ENCODE results near the gene RASA3. TPM values are rescaled to one million over a fixed set of nuclear protein-coding genes. Genes with fewer than 3 reads are reported as not detected.
"Not testable (repeated sequence)": the region's sequence is repeated elsewhere in the genome, so short reads cannot be mapped to it uniquely, and the experiment has no call there.

The RASA3 gene
- total RNA-seq, 1 donor from 2014 or later, result 9.3 TPM

DNA sequence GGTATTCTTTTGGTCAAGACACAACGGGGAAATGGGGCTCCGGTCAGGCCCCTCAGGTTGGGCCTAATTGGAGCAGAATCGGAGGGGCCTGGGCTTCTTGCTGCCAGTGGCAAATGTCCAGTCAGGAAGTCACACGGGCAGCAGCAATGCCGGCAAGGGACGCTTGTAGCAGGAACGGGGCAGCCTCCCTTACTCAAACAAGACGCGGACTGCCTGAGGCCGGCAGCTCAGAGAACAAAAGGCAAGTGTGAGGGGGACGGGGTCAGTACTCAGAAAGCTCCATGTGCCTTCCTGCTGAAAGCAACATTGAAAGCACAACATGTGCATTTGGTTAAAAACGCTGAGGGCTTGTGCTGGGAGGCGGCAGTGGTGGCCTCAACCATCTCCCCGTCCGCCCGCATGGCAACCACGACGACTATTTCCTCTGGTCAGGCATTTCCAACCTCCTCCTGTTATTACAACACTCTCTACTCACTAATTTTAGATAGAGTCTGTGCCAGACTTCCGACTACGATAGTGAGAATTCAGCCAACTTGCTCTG, 20.5 kb upstream of the RASA3 start:
- no peak for DNase-seq (ENCODE audit: extremely low spot score, unreplicated experiment)

DNA sequence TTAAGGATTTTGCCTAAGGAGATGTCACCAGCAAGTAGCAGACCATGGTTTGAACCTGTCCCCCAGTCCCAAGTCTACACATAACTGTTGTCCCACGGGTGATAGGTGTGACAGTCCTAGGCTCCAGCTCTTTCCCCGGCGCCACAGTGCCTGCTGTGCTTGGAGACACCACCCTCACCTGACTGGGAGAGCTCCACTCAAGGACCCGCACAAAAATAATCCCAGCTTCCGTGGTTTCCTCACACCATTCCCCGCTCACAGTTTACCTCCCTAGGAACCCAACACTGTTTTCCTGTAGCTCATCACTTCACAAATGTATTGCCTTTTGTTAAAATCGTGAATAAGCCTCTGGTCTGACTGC, 19.8 kb upstream of the RASA3 start:
- H3K4me3 Mint-ChIP-seq, result no peak overlapping the region
- peaks cover 24% of the 10 kb centered on the region for H3K27me3 Mint-ChIP-seq
- no peak for DNase-seq (ENCODE audit: extremely low spot score, unreplicated experiment)
- H3K27ac Mint-ChIP-seq, result no peak overlapping the region
- H3K36me3 Mint-ChIP-seq, result no peaks in the 10 kb centered on the region
- H3K9me3 Mint-ChIP-seq, result peaks cover 6% of the 10 kb centered on the region
- peaks cover 16% of the 10 kb centered on the region for H3K4me1 Mint-ChIP-seq (ENCODE audit: unreplicated experiment)
- TF ChIP-seq, protein P1, sequence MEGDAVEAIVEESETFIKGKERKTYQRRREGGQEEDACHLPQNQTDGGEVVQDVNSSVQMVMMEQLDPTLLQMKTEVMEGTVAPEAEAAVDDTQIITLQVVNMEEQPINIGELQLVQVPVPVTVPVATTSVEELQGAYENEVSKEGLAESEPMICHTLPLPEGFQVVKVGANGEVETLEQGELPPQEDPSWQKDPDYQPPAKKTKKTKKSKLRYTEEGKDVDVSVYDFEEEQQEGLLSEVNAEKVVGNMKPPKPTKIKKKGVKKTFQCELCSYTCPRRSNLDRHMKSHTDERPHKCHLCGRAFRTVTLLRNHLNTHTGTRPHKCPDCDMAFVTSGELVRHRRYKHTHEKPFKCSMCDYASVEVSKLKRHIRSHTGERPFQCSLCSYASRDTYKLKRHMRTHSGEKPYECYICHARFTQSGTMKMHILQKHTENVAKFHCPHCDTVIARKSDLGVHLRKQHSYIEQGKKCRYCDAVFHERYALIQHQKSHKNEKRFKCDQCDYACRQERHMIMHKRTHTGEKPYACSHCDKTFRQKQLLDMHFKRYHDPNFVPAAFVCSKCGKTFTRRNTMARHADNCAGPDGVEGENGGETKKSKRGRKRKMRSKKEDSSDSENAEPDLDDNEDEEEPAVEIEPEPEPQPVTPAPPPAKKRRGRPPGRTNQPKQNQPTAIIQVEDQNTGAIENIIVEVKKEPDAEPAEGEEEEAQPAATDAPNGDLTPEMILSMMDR (conservative IDR thresholded peaks at IDR 0.05), result no peak

More for the DNA sequence above, 20.5 kb upstream of the RASA3 start:
- H3K9me3 Mint-ChIP-seq, result peaks cover 6% of the 10 kb centered on the region
- H3K4me1 Mint-ChIP-seq (ENCODE audit: unreplicated experiment), result peaks cover 16% of the 10 kb centered on the region
- H3K27me3 Mint-ChIP-seq, result peaks cover 24% of the 10 kb centered on the region
- H3K4me3 Mint-ChIP-seq, result no peak overlapping the region
- H3K36me3 Mint-ChIP-seq, result no peaks in the 10 kb centered on the region
- TF ChIP-seq, protein P1 (conservative IDR thresholded peaks at IDR 0.05), result no peak
- H3K27ac Mint-ChIP-seq, result no peak overlapping the region

DNA sequence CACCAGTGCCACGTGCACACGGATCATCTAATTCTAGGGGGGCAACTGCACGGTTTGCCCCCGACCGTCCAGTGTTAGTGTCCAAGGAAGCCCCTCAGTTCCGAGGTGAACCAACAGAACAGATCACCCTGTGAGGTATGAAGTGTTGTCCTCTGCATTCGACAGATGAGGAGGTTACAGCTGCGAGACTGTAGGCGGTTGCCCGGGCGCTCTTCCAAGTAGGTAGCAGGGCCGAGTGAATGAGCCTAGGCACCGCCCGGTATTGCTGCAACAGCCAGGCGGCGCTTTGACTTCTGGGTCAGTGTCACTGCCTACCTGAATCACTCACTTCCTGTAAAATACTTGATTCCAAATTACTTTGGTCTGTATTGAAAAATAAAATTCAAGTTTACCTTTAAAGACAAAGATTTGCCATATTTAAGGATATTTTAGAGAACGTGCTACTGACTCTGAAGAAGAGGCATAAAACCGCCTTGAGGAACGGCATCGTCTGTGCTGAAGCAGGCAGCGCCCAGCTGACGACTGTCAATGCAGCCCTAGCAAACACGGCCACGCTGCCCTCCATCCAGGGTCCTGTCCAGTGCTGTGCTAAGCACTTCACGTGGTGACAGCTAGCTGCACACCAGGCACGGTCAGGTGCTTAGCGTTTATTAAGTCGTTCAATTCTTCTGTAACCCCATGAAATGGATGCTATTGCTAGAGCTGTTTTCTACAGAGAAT, 19.3 kb upstream of the RASA3 start:
- Mint-ChIP-seq H3K4me3 (no peak overlapping the region), H3K9me3 (peaks cover 6% of the 10 kb centered on the region), H3K27ac (no peak overlapping the region), H3K36me3 (no peaks in the 10 kb centered on the region), H3K4me1 (ENCODE audit: unreplicated experiment) (peaks cover 16% of the 10 kb centered on the region), H3K27me3 (peaks cover 26% of the 10 kb centered on the region)
- no peak for DNase-seq (ENCODE audit: extremely low spot score, unreplicated experiment)
- TF ChIP-seq, protein P1 (conservative IDR thresholded peaks at IDR 0.05), result no peak

DNA sequence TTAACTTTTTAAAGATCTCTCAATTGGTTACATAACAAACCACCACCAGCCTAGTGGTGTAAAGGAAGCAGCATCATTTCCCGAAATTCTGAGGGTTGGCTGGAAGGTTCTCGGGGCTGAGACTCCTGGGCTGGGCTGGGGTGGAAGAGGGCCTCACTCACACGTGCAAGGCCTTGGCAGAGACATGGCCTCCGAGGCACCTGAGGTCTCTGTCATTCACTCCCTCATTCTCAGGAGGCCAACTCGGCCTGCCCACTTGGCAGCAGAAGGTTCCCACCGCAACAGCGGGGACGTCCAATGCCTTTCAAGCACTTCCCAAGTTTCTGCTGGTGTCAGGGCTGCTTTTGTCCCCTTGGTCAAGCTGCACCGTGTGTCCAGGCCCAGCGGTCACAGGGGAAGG, 18.6 kb upstream of the RASA3 start:
- DNase-seq (ENCODE audit: extremely low spot score, unreplicated experiment), result no peak
- TF ChIP-seq, protein P1 (conservative IDR thresholded peaks at IDR 0.05), result no peak
- Mint-ChIP-seq H3K4me3 (no peak overlapping the region), H3K36me3 (no peaks in the 10 kb centered on the region), H3K27ac (no peak overlapping the region), H3K9me3 (peaks cover 6% of the 10 kb centered on the region), H3K27me3 (peaks cover 28% of the 10 kb centered on the region), H3K4me1 (ENCODE audit: unreplicated experiment) (peaks cover 12% of the 10 kb centered on the region)

DNA sequence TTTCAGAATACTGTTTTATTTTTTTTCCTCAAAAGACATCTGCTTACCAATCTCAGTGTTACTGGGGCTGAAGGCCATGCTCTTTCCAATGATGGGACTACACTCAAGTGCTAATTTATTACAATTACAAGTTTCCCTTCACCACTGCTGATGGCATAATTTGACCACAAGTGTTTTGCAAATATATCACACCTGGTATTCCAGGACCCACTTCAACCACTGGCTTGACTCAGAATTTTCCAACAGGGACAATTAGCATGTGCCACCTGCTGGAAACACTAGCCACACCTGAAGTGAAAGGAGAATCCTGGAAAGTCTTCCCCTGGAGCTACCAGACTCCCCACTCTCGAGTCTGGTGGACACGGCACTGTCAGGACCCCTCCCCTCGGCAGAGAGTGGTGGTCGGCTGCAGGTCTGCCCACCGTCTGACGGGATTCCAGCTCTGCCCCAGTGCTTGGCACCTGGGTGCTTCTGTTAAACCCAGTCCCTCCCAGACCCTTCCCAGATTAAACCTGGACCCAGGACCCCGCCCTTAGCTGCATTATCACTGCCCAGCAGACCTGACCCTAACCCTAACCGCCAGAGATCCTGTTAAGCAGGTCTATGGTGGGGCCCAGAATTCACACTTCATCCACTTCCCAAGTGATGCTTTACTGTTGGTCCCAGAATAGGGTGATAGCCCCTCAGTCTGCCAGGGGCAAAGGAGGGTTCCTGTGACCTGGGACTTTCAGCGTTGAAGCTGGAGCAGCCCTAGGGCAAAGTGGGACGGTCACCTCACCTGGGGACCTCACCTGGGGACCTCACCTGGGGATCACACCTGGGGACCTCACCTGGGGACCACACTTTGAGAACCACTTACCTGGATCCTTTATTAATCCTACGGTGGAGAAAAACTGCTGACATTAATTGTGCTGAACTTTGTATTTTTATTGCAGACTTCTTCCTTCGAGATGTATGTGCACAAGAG, 17.6 kb upstream of the RASA3 start:
- H3K27ac Mint-ChIP-seq, result no peak overlapping the region
- no peak overlapping the region for H3K4me3 Mint-ChIP-seq
- H3K9me3 Mint-ChIP-seq, result peaks cover 6% of the 10 kb centered on the region
- H3K27me3 Mint-ChIP-seq, result peaks cover 30% of the 10 kb centered on the region
- no peak for DNase-seq (ENCODE audit: extremely low spot score, unreplicated experiment)
- H3K36me3 Mint-ChIP-seq, result no peaks in the 10 kb centered on the region
- TF ChIP-seq, protein P1 (conservative IDR thresholded peaks at IDR 0.05), result no peak
- peaks cover 14% of the 10 kb centered on the region for H3K4me1 Mint-ChIP-seq (ENCODE audit: unreplicated experiment)

DNA sequence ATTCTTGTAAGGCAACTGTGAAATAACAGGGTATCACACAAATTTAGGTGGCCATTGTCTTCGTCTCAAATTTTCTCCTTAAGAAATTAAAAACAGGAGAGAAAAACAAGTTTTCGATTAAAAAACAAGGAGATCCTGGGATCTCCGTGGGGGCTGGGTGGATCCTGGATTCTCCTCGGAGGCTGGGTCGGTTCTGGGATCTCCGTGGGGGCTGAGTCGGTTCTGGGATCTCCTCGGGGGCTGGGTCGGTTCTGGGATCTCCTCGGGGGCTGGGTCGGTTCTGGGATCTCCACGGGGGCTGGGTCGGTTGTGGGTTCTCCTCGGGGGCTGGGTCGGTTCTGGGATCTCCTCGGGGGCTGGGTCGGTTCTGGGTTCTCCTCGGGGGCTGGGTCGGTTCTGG, 16.5 kb upstream of the RASA3 start:
- peaks cover 16% of the 10 kb centered on the region for H3K4me1 Mint-ChIP-seq (ENCODE audit: unreplicated experiment)
- peaks cover 30% of the 10 kb centered on the region for H3K27me3 Mint-ChIP-seq
- H3K27ac Mint-ChIP-seq; H3K4me3 Mint-ChIP-seq; H3K9me3 Mint-ChIP-seq; DNase-seq (ENCODE audit: extremely low spot score, unreplicated experiment); H3K36me3 Mint-ChIP-seq: not testable (repeated sequence)
